GM18507 (cell line): Measurements from ENCODE around the gene MAPK1IP1L.
"Not testable (repeated sequence)": the region's sequence is repeated elsewhere in the genome, so short reads cannot be mapped to it uniquely, and the experiment has no call there.

ENCODE experiments used
- DNase-seq: peaks from one replicate; pipeline ENCODE4 v3.0.0; 2011; ENCODE audit warnings: low read depth; ENCODE audit not compliant: insufficient read length; ENCODE audit errors: extremely low spot score
- FAIRE-seq: peaks from 2 replicates; lab custom pipeline; 2011; peaks lifted over from hg19 to GRCh38; lab: Jason Lieb, UNC

The MAPK1IP1L gene

GRCh38 chr14:55051423-55052268, at the start of gene MAPK1IP1L:
TSS of gene MAPK1IP1L (plus strand) at chr14:55051647. CDS start at chr14:55061684, 10,037 bp downstream.
- FAIRE-seq (peak; percentile 92), DNase-seq (peak; percentile 90)

GRCh38 chr14:55005071-55005470, 46.4 kb upstream of the MAPK1IP1L start:
- DNase-seq = no peak
- no peak for FAIRE-seq

DNA sequence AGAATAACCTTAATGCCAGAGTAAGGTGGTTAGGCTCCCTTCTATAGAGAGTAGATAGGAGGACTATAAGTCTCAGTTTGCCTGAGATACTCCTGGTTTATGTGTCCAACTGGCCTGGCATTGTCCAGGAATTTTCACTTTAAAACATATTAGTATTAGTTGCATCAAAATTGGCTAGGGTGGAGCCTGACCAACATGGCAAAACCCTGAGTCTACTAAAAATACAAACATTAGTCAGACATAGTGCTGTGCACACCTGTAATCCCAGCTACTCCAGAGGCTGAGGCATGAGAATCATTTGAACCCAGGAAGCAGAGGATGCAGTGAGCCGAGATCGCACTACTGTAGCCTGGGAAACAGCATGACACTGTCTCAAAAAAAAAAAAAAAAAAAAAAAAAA, 36.4 kb upstream of the MAPK1IP1L start:
- FAIRE-seq = no peak
- no peak for DNase-seq

GRCh38 chr14:55019968-55020554, 31.4 kb upstream of the MAPK1IP1L start:
- no peak for DNase-seq
- FAIRE-seq = no peak

DNA sequence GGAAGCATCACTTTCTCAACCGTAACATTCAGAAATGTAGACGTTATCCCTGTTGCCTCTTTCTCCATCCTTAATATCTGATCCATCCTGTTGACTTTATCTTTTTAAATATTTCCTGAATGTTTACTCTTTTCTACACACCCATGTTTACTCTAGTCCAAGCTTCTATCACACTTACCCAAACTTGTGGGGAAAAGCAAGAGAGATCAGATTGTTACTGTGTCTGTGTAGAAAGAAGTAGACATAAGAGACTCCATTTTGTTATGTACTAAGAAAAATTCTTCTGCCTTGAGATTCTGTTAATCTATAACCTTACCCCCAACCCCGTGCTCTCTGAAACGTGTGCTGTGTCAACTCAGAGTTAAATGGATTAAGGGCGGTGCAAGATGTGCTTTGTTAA, 27.1 kb upstream of the MAPK1IP1L start:
- not testable (repeated sequence) for DNase-seq, FAIRE-seq

GRCh38 chr14:55025948-55026347, 25.5 kb upstream of the MAPK1IP1L start:
- FAIRE-seq (no peak), DNase-seq (no peak)

- DNase-seq (no peak), FAIRE-seq (no peak)
These were observed 25.0 kb upstream of the MAPK1IP1L start for GRCh38 chr14:55026441-55026792.

- FAIRE-seq (peak; percentile 98), DNase-seq (peak; percentile 93)
These were observed 24.5 kb upstream of the MAPK1IP1L start, which contains the start of the genes SOCS4 and WDHD1 for GRCh38 chr14:55026793-55027561. TSS of gene SOCS4 (plus strand) at chr14:55027236. CDS start at chr14:55043042, 15,806 bp downstream. TSS of gene WDHD1 (minus strand) at chr14:55027099. CDS start at chr14:55026787, 312 bp downstream.

- FAIRE-seq = peak; percentile 53
- DNase-seq = no peak
These were observed 23.4 kb upstream of the MAPK1IP1L start for GRCh38 chr14:55028066-55028465.

DNA sequence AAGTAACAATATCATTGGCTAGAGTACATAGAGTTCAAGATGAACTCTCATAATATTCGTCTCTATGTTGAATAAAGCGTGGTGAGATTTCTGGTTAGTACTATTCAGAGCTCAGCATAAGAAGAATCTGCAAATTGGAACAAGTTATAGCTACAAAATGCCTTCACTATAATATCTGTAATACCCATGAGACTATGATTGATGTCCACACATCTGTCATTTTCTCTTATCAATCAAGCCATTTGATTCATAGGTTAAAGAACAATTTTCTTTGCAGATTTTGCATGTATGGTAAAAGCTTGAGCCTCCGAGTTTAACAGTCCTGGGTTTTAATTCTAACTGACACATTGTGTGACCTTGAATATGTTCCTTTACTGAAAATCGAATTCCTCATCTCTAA, 23.0 kb upstream of the MAPK1IP1L start:
- no peak for FAIRE-seq
- DNase-seq = no peak

GRCh38 chr14:55031190-55031589, 20.3 kb upstream of the MAPK1IP1L start:
- DNase-seq (no peak), FAIRE-seq (no peak)

DNA sequence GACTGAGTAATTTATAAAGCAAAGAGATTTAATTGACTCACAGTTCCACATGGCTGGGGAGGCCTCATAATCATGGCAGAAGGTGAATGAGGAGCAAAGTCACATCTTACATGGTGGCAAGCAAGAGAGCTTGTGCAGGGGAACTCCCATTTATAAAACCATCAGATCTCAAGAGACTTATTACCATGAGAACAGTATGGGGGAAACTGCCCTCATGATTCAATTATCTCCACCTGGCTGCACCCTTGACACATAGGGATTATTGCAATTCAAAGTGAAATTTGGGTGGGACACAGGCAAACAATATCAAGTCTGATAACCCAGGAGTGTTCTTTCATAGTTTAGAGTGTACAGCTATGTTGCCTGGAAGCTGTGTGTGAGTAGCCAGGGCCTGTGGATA, 13.5 kb upstream of the MAPK1IP1L start:
- not testable (repeated sequence) for DNase-seq, FAIRE-seq

- FAIRE-seq (no peak), DNase-seq (no peak)
These were observed 12.7 kb upstream of the MAPK1IP1L start for GRCh38 chr14:55038708-55039107.

DNA sequence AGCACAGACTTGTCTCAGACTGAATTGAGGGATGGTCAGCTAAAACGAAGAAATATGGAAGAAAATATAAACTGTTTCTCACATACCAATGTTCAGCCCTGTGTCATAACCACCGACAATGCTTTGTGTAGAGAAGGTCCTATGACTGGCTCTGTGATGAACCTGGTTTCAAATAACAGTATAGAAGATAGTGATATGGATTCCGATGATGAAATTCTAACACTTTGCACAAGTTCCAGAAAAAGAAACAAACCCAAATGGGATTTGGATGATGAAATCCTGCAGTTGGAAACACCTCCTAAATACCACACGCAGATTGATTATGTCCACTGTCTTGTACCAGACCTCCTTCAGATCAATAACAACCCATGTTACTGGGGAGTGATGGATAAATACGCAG, 7.9 kb upstream of the MAPK1IP1L start:
- FAIRE-seq (no peak), DNase-seq (no peak)

DNA sequence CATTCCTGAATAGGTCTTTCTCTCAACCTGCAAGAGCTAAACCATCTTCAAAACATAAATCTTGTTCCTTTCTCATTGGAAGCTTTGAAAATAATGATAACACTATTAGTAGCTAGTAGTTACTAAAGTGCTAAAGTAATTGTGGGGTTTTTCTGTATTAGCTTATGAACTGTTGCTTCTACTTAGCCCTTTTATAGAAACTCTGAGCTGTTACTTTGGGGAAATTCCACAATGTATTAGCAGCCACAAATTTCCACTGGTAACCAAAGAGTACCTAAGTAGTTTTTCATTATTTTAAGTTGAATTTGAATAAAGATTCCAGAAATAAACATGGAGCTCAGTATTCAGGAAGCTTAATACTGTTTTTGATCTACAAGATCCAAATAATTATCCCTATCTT, 6.4 kb upstream of the MAPK1IP1L start:
- DNase-seq (no peak), FAIRE-seq (peak; percentile 65)

DNA sequence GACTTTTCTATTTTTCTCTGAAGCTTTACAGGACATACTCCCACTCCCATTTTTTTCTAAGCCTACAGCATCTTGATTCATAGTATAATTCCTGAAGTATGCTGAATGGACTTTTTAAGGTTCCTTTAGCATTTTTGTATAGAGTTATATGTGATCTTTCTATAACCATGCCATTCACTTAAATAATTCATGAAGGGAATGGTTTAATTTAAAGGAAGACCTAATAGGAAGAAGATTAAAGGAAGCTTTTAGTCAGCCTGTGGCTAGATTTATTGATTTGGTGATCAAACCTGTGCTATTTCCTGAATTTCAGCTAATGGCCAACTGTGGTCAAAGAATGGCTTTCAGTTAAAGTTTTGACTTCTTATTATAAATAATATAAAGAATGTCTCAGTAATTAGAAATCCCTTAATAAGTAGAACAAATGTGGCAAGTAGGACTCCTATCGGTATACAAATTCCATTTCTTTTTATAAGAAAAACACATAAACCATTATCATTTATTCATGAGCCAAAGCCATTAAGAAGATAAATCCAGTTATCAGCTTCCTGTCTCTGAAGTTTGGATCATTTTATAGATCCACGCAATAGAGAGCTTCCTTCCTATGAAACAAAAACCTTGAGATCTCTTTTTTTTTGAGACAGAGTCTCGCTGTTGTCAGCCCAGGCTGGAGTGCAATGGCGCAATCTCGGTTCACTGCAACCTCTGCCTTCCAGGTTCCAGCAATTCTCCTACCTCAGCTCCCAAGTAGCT, 4.0 kb upstream of the MAPK1IP1L start:
- FAIRE-seq (no peak), DNase-seq (no peak)

- no peak for FAIRE-seq
- DNase-seq = no peak
These were observed 2.5 kb upstream of the MAPK1IP1L start for GRCh38 chr14:55048900-55049436.

GRCh38 chr14:55051165-55051422, 353 bp upstream of the MAPK1IP1L start:
- FAIRE-seq (no peak), DNase-seq (no peak)

GRCh38 chr14:55052269-55052930, 953 bp downstream of the MAPK1IP1L start:
- DNase-seq (no peak), FAIRE-seq (peak; percentile 36)
